RKO (cell line): Measurements from ENCODE around the gene TYW1.
"Not testable (repeated sequence)": the region's sequence is repeated elsewhere in the genome, so short reads cannot be mapped to it uniquely, and the experiment has no call there.

Experiments used
- DNase-seq: peaks from one replicate; pipeline ENCODE4 v3.0.0-alpha.2; 2016; ENCODE audit warnings: low spot score

The TYW1 gene

GRCh38 chr7:66995050-66995776, 1.4 kb upstream of the TYW1 start, which contains the start of gene SBDS:
TSS of gene SBDS (minus strand) at chr7:66995586. CDS start at chr7:66995417, 169 bp downstream.
- DNase-seq = peak; percentile 98

- DNase-seq = peak; percentile 61
These were observed 4.1 kb downstream of the TYW1 start for GRCh38 chr7:67000601-67001258.

GRCh38 chr7:67004145-67004544, 7.5 kb downstream of the TYW1 start:
- not testable (repeated sequence) for DNase-seq

GRCh38 chr7:67006965-67007364, 10.3 kb downstream of the TYW1 start:
- no peak for DNase-seq

- DNase-seq = no peak
These were observed 11.6 kb downstream of the TYW1 start for GRCh38 chr7:67008260-67008659.

- not testable (repeated sequence) for DNase-seq
These were observed 13.0 kb downstream of the TYW1 start for GRCh38 chr7:67009677-67010076.

- DNase-seq = not testable (repeated sequence)
These were observed 17.5 kb downstream of the TYW1 start for GRCh38 chr7:67014076-67014622.

GRCh38 chr7:67017971-67018370, 21.3 kb downstream of the TYW1 start:
- not testable (repeated sequence) for DNase-seq

- DNase-seq = no peak
These were observed 22.3 kb downstream of the TYW1 start for GRCh38 chr7:67018940-67019339.

GRCh38 chr7:67019562-67020390, 23.1 kb downstream of the TYW1 start:
- peak; percentile 45 for DNase-seq

- no peak for DNase-seq
These were observed 24.6 kb downstream of the TYW1 start for GRCh38 chr7:67021260-67021659.

- DNase-seq = no peak
These were observed 25.9 kb downstream of the TYW1 start for GRCh38 chr7:67022511-67022910.

GRCh38 chr7:67025459-67025858, 28.8 kb downstream of the TYW1 start:
- DNase-seq = peak; percentile 70

- not testable (repeated sequence) for DNase-seq
These were observed 35.1 kb downstream of the TYW1 start for GRCh38 chr7:67031685-67032084.

- no peak for DNase-seq
These were observed 36.6 kb downstream of the TYW1 start for GRCh38 chr7:67033251-67033650.

GRCh38 chr7:67036432-67037395, 40.1 kb downstream of the TYW1 start:
- DNase-seq = not testable (repeated sequence)

GRCh38 chr7:67040832-67041231, 44.2 kb downstream of the TYW1 start:
- not testable (repeated sequence) for DNase-seq

- DNase-seq = not testable (repeated sequence)
These were observed 46.3 kb downstream of the TYW1 start for GRCh38 chr7:67042781-67043558.

- not testable (repeated sequence) for DNase-seq
These were observed 46.9 kb downstream of the TYW1 start for GRCh38 chr7:67043559-67043930.

GRCh38 chr7:67045496-67045995, 48.9 kb downstream of the TYW1 start:
- DNase-seq = no peak
